ENCODE results near the gene RFXANK.
"Not testable (repeated sequence)": the region's sequence is repeated elsewhere in the genome, so short reads cannot be mapped to it uniquely, and the experiment has no call there.

The RFXANK gene

DNA sequence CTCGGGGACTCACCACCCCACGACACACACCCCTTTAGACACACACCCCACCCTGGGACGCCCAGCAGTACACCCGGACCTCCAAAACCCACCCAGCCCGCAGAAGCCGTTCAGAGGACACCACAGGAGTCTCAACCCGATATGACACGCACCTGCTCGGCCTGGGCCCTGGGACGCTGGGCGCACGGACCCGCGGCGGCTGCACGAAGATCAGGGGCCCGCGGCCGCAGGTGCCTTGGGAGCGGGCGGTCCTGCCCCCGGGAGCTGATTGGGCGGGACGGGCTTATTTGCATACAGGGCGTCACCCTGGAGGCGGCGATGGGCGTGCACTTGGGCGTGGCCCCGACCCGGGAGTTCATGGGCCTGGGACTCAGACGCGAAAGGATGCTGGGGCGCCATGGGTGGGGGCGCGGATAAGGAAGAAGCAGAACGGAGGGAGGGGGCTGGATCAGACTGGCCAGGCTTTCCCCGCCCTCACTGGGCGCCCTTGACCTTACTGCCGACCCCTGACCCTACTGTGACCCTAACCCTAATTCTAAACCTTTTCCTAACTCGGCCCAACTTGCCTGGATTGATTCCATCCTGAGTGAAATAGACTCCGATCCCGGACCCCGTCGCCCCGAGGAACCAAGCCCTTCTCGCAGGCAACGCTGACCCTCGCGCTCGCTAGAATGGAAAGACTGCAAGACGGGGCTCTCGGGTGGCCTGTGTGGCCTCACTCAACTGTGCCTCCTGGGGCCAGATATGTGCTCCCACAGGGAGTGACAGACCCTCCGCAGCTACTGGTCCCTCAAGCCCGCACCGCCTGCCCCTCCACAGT lies 21.8 kb upstream of the RFXANK start, which contains the start of gene MEF2B:
Gene MEF2B, minus strand, starts transcription at position 211 of the 820 bp plus-strand sequence. CDS start 19,528 bp downstream, outside the sequence.
- DNase-seq = peak; percentile 56

DNA sequence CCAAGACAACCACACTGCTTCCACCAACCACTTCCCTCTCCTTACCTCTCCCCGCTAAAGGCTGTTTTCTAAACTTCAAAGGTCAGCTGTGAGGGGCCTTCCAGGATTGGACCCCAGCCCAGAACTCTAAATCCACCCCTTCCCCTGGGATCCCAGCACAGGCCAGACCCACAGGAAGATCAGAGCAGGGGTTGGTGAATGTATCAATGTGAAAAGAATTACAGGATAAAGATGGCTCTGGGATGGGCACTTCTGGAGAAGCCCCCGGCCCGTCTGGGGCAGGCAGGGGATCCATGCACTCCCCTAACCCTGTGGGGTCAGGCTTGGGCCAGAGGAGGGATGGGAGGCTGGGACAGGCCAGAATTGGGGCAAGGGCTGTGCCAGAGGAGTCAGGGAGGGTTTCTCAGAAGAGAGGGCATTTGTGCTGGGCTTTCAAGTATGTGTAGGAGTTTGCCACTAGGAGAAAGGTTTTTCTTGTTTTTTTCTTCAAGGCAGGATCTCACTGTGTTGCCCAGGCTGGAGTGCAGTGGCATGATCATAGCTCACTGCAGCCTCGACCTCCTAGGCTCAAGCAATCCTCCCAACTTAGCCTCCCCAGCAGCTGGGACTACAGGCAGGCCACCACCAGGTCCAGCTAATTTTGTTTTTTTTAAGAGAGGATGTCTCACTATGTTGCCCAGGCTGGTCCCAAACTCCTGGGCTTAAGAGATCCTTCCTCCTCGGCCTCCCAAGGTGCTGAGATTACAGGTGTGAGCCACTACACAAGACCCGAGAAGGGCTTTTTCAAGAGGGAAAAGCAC lies 21.0 kb upstream of the RFXANK start:
- peak; percentile 54 for DNase-seq

DNA sequence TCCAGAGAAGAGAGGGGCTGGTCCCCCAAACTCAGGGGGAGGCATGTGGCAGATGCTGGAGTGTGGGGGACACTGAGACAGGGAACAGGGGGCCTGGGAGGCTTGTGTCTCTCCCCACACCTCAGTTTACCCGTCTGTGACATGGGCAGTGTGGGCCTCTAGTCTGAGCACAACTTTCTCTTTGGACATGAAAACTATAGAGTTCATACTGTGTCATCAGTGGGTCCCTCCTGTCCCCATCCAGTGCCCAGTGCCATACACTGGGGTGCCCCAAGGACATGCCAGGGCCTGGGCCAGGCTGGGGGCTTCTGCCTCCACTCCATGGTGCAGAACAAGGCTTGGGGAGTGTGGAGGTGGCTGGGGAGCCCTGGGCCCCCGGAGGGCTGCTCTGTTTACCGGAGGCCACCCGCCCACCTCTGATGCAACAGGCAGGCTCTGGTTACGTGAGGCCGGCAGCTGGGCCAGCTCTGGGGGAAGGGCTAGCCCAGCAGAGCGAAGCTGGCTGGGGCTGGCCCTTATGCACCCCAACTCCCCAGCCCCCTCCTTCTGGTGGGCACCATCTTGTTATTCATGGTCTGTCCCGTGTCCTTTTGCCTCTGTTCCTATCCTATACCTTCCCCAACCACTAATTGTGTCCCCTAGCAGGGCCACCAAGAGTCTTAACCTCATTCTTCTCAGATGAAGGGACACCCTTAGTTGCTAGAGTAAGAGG lies 20.1 kb upstream of the RFXANK start:
- peak; percentile 79 for DNase-seq

DNA sequence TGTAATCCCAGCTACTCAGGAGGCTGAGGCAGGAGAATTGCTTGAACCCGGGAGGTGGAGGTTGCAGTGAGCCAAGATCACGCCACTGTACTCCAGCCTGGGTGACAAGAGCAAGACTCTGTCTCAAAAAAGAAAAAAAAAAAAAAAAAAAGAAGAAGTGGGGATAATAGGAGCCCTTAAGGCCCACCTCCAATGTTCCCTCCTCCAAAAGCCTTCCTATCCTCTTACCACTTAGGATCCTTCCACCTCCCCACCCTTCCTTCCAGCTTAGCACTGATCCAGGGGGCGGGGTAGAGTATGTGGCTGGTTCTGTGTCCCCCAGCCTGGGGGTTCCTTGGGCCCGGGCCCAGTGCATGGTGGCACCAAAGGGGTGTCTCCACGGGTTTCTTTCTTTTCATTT lies 18.8 kb upstream of the RFXANK start:
- DNase-seq = not testable (repeated sequence)

DNA sequence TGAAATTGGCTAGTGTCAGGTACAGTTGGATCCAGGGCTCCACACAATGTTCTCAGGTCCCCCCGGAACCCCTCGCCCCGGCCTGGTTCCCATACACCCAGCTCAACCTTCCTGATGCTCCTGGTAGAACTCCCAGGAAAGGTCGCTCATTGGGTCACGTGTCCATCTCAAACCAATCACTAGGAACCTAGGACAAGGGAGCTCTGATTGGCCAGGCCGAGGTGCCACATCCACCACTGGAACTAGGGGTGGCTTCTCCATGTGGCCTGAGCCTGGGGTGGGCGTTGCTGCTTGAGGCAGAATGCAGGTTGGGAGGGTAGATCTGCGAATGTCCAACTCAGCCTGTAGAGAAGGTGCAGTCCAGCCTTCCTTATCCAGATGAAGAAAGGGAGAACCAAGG lies 15.1 kb upstream of the RFXANK start:
- DNase-seq = no peak

DNA sequence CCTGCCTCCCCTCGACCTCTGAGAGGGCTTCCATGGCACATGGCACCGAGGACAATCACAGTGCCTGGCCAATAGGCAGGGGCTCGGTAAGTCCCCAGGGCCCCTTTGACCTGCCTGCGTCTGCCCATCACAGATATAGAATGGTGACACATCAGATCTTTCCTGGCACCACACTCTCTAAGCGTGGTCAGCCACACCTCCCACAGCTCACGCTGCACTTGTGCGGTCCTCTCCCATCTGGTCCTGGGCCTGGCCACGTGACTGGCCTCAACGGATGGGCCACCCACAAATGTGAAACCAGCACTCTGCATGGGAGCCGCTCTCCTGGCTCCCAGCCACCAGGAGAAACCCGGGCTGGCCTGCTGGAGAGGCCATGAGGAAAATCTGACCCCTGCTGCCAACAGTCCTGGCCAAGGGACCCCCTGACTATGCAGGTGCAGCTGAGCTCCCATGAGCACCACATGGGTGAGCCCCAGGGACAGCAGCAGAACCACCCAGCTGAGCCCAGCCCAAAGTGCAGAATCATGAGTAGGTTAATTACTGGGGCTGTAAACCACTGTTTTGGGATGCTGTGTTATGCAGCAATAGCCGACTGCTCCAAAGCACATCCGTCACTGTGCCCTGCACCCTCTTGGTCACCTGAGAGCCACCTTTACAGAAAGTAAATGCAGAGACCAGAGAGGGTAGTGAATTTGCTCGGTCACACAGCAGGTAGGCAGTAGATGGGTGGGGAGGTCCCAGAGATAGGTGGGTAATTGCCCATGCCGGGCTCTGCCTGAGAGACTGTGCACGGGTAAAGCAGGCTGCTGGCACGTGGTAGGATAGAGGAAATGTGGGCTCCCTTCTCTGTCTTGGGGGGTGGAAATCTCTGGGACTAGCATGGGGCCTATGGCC lies 12.3 kb upstream of the RFXANK start:
- DNase-seq = no peak

DNA sequence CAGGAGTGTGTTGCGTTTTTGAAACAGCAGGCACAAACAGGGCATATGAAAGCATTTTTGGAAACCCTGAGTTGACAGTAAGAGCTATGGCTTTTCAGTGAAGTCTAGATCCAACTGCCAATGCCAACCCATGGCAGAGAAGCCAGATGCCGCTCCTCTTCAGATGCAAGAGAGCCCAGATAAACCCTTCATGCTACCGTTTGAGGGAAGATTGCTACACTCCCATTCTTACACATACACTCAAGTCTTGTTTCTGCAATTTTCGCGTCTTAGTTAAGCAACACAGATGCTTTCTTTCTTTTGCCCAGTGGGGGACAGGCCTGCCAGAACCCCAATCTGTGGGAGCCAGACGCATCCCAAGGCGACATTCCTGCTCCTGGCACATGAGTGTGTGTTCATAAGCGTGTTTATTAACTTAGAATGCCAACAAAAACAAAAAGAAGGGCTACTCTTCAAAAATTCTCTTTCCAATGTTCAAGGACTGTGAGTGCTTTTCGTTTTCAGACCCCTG lies 10.5 kb upstream of the RFXANK start:
- DNase-seq = no peak

DNA sequence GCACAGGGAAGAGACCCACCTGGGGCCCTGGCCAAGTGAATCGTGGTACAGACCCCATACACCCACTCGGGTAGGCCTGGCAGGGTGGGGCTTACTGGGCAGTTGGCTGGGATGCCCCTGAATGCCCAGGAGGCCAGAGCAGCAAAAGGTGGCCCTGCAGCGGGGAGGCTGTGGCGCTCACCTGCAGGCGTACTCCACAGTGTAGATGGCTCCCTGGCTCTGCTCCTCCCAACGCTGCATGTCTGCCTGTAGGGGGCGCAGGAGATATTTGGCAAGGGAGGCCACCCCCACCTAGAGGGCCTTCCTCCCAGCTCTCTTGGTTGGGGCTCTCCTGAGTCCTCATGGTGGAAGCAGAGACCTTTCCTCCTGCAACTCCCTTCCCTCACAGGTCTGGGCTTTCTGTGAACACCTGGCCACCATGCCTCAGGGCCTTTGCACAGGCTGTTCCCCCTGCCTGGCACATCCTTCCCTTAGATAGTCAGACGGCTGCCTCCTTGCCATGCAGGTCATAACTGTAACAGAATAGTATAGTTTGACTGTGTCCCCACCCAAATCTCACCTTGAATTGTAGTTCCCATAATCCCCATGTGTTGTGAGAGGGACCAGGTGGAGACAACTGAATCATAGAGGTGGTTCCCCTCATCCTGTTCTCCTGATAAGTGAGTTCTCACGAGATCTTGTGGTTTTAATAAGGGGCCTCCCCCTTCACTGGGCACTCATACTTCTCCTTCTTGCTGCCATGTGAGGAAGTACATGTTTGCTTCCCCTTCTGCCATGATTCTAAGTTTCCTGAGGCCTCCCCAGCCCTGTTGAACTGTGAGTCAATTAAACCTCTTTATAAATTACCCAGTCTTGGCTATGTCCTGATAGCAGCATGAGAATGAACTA lies 6.0 kb upstream of the RFXANK start:
- peak; percentile 23 for DNase-seq

DNA sequence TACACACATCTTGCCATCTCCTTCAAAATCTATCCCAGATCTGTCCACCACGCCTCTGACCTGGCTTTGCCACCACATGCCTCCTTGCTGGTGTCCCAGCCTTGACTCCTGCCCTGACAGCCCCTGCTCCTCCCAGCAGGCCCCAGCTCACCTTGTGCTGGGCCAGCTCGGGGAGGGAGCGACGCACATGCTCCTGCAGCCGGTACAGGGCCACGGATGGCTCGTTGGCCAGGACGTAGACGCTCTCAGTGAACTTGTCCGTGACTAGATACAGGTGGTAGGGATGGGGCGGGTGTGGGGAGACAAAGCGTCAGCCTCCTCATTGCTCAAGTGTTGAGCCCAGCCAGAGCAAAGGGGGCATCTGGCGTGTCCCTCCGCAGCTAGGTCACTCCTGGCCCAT lies 5.3 kb upstream of the RFXANK start:
- DNase-seq = no peak

DNA sequence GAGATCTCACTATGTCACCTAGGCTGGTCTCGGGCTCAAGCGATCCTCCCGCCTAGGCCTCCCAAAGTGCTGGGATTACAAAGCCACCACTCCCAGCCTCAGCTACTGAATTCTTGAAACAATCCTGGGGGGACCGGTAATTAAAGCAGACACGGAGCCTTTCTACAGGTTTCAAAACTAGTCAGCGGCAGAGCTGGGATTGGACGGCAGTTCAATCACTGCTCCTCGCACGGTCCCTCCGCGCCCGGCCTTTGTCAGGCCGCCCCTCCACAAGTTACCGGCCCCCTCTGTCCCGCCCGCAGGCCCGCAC lies 335 bp upstream of the RFXANK start:
- DNase-seq = no peak

DNA sequence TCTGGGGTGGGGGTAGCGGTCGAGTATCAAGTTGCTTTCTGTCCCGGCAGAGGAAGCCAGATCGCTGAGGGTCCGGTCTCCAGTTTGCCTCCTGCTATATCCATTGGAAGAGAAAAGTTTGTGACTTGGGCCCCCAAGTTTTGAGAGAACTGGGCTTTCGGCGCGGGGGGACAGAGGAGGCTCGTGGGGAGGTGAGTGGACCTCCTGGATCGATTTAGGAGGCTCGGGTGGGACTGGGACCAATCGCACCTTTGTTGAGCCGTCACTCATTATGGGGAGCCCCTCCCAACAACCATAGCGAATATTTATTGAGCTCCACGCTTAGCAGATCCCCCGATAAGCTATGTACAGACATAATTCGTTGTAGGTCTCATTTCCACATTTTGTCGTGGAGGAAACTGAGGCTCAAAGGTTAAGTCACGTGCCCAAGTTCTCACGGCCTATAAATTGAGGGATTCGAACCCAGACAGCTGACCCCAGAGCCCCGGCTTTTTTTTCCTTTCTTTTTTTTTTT lies 909 bp downstream of the RFXANK start:
- no peak for DNase-seq

DNA sequence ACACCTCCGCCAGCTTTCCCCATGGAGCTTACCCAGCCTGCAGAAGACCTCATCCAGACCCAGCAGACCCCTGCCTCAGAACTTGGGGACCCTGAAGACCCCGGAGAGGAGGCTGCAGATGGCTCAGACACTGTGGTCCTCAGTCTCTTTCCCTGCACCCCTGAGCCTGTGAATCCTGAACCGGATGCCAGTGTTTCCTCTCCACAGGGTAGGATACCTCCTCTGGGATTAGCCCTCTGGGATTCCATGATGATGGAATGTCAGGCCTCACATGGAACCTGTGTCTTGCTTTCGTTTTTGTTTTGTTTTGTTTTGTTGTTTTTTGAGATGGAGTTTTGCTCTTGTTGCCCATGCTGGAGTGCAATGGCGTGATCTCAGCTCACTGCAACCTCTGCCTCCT lies 1.9 kb downstream of the RFXANK start:
- DNase-seq = no peak

DNA sequence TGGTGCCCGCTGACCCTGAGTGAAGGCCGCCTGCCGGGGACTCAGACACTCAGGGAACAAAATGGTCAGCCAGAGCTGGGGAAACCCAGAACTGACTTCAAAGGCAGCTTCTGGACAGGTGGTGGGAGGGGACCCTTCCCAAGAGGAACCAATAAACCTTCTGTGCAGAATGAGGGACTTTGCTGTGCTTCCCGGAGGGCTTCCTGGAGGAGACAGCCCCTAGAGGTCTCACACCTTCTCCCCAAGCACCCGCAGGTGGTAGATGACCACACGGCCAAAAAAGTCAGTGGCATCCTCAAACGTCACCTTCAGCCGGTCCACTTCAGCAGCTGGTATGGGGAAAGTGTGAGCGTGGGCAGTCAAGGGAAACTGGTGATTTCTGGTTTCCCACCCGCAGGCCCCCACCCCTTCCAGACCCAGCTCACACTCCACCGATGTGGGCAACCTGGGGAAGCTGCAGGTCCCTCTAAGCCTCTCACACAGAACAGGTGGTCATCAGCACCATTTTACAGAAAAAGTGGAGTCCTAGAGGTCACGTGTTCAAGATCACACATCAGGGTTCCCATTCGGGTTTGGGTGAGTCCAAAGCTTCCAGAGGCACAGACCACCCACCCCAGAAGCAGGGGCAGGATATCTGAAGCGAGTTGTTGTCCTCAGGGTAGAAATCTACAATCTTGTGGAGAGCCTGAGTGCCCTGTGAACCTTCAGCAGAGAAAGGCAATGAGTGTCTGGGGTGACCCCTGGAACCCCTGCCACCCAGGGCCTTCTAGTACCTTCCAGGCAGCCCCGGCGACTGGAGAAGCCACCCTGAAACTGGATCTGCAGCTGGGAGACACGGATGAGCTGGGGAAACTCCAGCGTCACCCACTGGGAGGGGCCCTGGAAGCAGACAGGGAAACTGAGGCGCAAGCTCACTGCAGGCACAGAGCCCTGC lies 9.9 kb downstream of the RFXANK start:
- DNase-seq = no peak

DNA sequence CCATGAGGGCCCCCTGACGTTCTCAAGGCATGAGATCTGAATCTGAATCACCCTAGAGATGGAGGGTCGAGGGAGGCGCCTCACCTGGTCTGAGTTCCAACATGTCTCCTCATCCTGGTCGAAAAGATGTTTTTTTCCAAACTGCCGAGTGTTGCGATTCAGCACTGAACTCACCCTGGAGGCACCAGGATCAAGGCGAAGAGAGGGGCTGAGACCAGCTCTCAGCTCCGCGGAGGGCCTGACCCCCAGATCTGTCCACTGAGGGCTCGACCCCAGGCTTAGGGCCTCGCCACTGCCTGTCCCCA lies 10.6 kb downstream of the RFXANK start:
- no peak for DNase-seq

DNA sequence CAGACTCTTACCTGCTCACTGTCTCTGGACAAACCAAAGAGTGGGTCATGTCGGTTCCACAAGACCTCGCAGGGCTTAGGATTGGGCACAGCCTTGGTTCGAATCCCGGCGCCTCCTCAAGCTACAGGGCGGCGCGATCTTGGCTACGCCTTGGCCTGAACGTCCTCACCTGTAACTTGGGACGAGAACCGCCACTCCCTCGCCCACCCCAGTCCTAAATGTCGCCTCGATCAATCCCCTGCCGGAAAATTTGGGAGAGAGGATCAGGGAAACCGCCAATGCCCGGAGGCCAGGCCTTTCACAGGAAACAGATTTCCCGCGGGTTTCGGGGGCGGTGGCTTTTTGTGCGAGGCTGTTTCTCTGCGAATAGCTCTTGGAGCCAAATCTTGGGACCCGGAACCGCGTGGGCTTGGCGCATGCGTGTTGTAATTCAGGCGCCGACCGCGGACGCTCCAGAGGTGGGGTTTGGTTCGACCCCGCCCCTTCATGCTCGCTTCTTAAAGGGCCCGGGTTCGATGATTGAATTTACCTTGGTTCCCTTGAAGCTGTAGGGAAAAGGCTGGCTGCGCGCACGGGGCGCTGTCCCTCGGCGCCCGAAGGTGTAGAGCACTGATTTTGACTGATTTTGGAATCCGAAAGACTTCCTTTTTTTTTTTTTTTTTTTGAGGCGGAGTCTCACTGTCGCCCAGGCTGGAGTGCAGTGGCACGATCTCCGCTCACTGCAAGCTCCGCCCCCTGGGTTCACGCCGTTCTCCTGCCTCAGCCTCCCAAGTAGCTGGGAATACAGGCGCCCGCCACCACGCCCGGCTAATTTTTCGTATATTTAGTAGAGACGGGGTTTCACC lies 11.2 kb downstream of the RFXANK start, which contains the start of gene NR2C2AP:
Gene NR2C2AP, minus strand, starts transcription at position 403 of the 845 bp plus-strand sequence. Its CDS starts 354 bp downstream, at position 49.
- peak; percentile 88 for DNase-seq

DNA sequence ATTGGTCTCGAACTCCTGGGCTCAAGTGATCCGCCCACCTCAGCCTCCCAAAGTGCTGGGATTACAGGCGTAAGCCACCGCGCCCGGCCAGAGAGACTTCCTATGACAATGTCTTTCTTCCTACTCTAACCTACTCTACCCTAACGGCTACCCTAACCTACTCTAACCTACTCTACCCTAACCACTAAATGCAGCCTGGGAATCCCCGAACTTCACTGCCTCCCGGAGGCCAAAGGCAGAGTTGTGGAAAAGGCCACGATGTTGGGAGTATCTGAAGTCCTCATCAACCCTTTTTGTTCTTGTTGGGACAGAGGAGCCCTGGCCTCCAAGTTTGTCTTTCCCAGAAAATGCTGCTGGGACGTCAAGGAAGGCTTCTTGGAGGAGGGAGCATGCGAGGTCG lies 12.1 kb downstream of the RFXANK start:
- DNase-seq = no peak

DNA sequence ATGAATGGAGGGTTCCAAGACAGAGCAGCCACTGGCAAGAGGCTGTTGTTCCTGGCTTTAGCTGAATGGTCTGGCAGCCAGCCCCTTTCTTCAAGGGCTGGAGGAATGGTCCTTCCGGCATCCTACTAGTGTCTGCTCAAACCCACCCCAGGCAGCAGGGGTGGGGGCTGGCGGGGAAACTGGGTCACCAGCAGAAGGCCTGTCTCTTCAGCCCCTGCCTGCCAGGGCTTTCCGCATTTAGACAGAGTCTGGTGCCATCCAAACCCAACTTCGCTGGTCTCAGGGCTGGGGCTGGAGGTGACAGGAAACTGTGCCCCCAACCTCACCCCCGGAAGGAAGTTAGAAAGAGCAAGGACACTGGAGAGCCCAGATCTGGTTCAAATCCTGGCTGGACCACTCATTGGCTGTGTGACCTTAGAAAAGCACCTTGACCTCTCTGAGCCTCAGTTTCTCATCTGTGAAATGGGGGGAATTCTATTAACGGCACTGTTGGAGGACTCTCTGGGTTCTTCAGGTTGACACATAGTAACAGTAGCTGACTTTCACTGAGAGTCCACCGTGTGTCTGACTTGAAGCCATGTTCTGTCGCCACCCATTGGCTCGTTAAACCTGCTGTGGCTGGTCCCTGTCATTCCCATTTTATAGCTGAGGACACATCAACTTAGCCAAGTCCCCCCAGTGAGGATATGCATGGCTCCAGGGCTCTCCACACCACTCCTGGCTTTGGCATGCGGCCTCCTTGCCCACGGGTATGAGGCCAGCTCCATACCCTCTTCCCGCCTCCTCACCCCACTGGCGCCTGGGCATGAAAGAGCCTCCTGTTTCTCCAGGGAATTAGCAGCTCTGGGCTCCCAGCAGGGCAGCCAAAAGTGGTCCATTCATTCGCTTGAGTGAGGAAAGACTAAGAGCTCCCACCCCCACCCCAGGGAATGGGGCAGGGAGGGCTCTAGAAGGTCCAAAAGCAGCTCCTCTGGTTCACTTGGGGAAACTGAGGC lies 13.7 kb downstream of the RFXANK start:
- DNase-seq = no peak

DNA sequence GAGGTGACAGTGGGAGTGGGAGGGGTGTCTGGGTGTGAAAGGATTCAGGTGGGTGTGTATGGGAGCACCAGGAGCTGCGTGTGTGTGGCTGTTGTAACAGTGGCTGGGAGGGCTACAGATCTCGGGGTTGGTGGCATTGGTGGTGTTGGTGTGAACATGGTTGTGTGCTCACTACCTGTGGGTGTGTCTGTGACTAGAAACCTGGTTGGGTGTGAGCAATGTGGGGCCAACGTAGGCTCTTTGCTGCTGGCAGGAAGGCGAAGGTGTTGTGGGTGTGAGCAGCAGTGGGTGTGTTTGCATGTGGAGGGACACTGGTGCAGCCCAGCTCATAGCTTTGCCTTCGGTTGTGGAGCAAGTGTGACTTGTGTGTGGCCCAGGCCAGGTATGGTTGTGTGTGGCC lies 14.9 kb downstream of the RFXANK start:
- no peak for DNase-seq
